Fibroblast of skin of abdomen (primary cell): ENCODE results near the gene RBBP5.
A peak's percentile ranks its signal among the peaks of the same experiment; 100 is the strongest.

ENCODE experiments used
- DNase-seq: peaks from one replicate; pipeline ENCODE4 v3.0.0-alpha.2; 2013

The RBBP5 gene

GRCh38 chr1:205129447-205130029, 7.8 kb upstream of the RBBP5 start:
- no peak for DNase-seq

GRCh38 chr1:205128050-205128449, 6.3 kb upstream of the RBBP5 start:
- DNase-seq = no peak

- no peak for DNase-seq
These were observed 5.9 kb upstream of the RBBP5 start for GRCh38 chr1:205127646-205128045.

GRCh38 chr1:205124726-205125125, 2.9 kb upstream of the RBBP5 start:
- no peak for DNase-seq

GRCh38 chr1:205122489-205122882, 708 bp upstream of the RBBP5 start:
- DNase-seq = no peak

- DNase-seq = no peak
These were observed 3.0 kb downstream of the RBBP5 start for GRCh38 chr1:205118752-205119151.

- DNase-seq = no peak
These were observed 10.4 kb downstream of the RBBP5 start for GRCh38 chr1:205111354-205111753.

- no peak for DNase-seq
These were observed 12.1 kb downstream of the RBBP5 start for GRCh38 chr1:205109711-205110110.

- no peak for DNase-seq
These were observed 12.5 kb downstream of the RBBP5 start for GRCh38 chr1:205109269-205109668.

- no peak for DNase-seq
These were observed 13.3 kb downstream of the RBBP5 start for GRCh38 chr1:205108464-205108863.

GRCh38 chr1:205107327-205107726, 14.5 kb downstream of the RBBP5 start:
- DNase-seq = no peak

- no peak for DNase-seq
These were observed 19.4 kb downstream of the RBBP5 start for GRCh38 chr1:205102404-205102803.

- no peak for DNase-seq
These were observed 23.5 kb downstream of the RBBP5 start for GRCh38 chr1:205098242-205098641.

GRCh38 chr1:205095422-205095821, 26.4 kb downstream of the RBBP5 start:
- DNase-seq = no peak

GRCh38 chr1:205091043-205091740, 30.6 kb downstream of the RBBP5 start:
- DNase-seq = no peak

- peak; percentile 25 for DNase-seq
These were observed 33.4 kb downstream of the RBBP5 start for GRCh38 chr1:205088341-205088740.

GRCh38 chr1:205084360-205084759, 37.4 kb downstream of the RBBP5 start, which contains the start of gene TMEM81:
TMEM81 (minus strand) TSS chr1:205084460; CDS start chr1:205084320, 140 bp downstream.
- DNase-seq = no peak

GRCh38 chr1:205082431-205082830, 39.3 kb downstream of the RBBP5 start:
- DNase-seq = no peak

- DNase-seq = peak; percentile 39
These were observed 43.9 kb downstream of the RBBP5 start for GRCh38 chr1:205077934-205078311.

GRCh38 chr1:205077158-205077933, 44.4 kb downstream of the RBBP5 start:
- no peak for DNase-seq

GRCh38 chr1:205076245-205076761, 45.5 kb downstream of the RBBP5 start:
- DNase-seq = no peak

- DNase-seq = no peak
These were observed 46.1 kb downstream of the RBBP5 start for GRCh38 chr1:205075642-205076155.

- no peak for DNase-seq
These were observed 47.3 kb downstream of the RBBP5 start for GRCh38 chr1:205074513-205074912.
